RCC 7860 (cell line): ENCODE measurements around the gene BBC3.
"Not testable (repeated sequence)": the region's sequence is repeated elsewhere in the genome, so short reads cannot be mapped to it uniquely, and the experiment has no call there.

Source experiments
- DNase-seq: peaks from one replicate; pipeline ENCODE4 v3.0.0-alpha.2; 2015; ENCODE audit warnings: low spot score
- FAIRE-seq: peaks from 2 replicates; lab custom pipeline; 2012; peaks lifted over from hg19 to GRCh38; lab: Jason Lieb, UNC

BBC3 gene

GRCh38 chr19:47230921-47231214 lies at the start of gene BBC3:
Gene BBC3 (minus strand): TSS chr19:47231199. CDS start chr19:47228431, 2,768 bp downstream.
- DNase-seq (no peak), FAIRE-seq (no peak)

- FAIRE-seq: no peak
- no peak for DNase-seq
Observed at GRCh38 chr19:47280183-47280797, 49.3 kb upstream of the BBC3 start.

GRCh38 chr19:47276513-47276912 lies 45.5 kb upstream of the BBC3 start:
- not testable (repeated sequence) for DNase-seq, FAIRE-seq

GRCh38 chr19:47275791-47276461 lies 44.9 kb upstream of the BBC3 start:
- no peak for DNase-seq
- FAIRE-seq: no peak

GRCh38 chr19:47274891-47275761 lies 44.1 kb upstream of the BBC3 start:
- DNase-seq: no peak
- no peak for FAIRE-seq

GRCh38 chr19:47274071-47274890 lies 43.3 kb upstream of the BBC3 start, which contains the start of gene INAFM1:
Gene INAFM1 (plus strand): TSS chr19:47274885. CDS start chr19:47274920, 35 bp downstream.
- DNase-seq (peak; percentile 84), FAIRE-seq (peak; percentile 4)

GRCh38 chr19:47273313-47274070 lies 42.5 kb upstream of the BBC3 start:
- peak; percentile 78 for DNase-seq
- no peak for FAIRE-seq

- DNase-seq (no peak), FAIRE-seq (no peak)
Observed at GRCh38 chr19:47272448-47273312, 41.7 kb upstream of the BBC3 start.

GRCh38 chr19:47271949-47272348 lies 41.0 kb upstream of the BBC3 start:
- DNase-seq (no peak), FAIRE-seq (no peak)

GRCh38 chr19:47270408-47270807 lies 39.4 kb upstream of the BBC3 start:
- no peak for DNase-seq
- no peak for FAIRE-seq

- no peak for FAIRE-seq
- DNase-seq: no peak
Observed at GRCh38 chr19:47269596-47269995, 38.6 kb upstream of the BBC3 start.

- no peak for FAIRE-seq
- no peak for DNase-seq
Observed at GRCh38 chr19:47268028-47268427, 37.0 kb upstream of the BBC3 start.

GRCh38 chr19:47267350-47267759 lies 36.4 kb upstream of the BBC3 start:
- FAIRE-seq (no peak), DNase-seq (no peak)

- DNase-seq (no peak), FAIRE-seq (no peak)
Observed at GRCh38 chr19:47266401-47266941, 35.5 kb upstream of the BBC3 start.

- FAIRE-seq (no peak), DNase-seq (no peak)
Observed at GRCh38 chr19:47264629-47265028, 33.6 kb upstream of the BBC3 start.

- DNase-seq, FAIRE-seq: not testable (repeated sequence)
Observed at GRCh38 chr19:47261946-47262793, 31.2 kb upstream of the BBC3 start.

- FAIRE-seq (no peak), DNase-seq (no peak)
Observed at GRCh38 chr19:47260476-47260875, 29.5 kb upstream of the BBC3 start.
